Sciatic nerve (tissue), 2 donors: Measurements from ENCODE around the gene DIP2A. TPM values are rescaled to one million over a fixed set of nuclear protein-coding genes. Genes with fewer than 3 reads are reported as not detected.

Experiments
- ATAC-seq: fragments of 200-7000 bp; cut with Tn5 transposase; one replicate; pipeline ENCODE4 v1.9.1; 2020; ENCODE audit warnings: mild to moderate bottlenecking, moderate library complexity
- DNase-seq: peaks from one replicate; pipeline ENCODE4 v3.0.0-alpha.2; 2020; ENCODE audit warnings: low spot score
- intact Hi-C: fragments of 100-400 bp; cut with DNase I; formaldehyde crosslinking; loops from one replicate; pipeline ENCODE4 v1.14.2; 2022
- total RNA-seq: library from RNA; stranded (reverse); fragmentation: NEBNext Ultra II Directional; extraction: Animal tissue kit (Norgen Biotek cat#: 25700); gene quantifications from one replicate; pipeline ENCODE4 v1.2.1, GENCODE V29; 2021
- donor health status: DM: no; HTN: no; CAD: no.
- donor health status: DM: no; HTN: no; CAD: no.

Gene DIP2A
- total RNA-seq, 1 donor from 2014 or later, result 73.7 TPM

DNA sequence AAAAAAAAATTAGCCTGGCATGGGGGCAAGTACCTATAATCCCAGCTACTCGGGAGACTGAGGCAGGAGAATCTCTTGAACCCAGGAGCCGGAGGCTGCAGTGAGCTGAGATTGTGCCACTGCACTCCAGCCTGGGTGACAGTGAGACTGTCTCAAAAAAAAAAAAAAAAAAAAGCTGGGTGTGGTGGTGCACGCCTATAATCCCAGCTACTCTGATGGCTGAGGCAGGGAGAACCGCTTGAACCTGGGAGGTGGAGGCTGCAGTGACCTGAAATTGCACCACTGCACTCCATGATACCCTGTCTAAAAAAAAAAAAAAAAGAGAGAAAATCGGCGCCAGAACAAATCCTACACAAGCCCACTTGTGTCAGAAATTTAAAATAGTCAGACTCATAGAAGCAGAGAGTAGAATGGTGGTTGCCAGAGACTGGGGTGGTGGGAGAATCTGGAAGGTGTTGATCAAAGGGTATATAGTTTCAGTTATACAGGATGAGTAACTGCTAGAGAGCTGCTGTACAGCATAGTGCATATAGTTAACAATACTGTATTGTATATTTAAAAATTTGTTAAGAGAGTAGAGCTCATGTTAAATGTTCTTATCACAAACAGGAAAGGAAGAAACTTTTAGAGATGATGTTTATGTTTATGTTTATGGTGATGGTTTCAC, 9.6 kb downstream of the DIP2A start:
- intact Hi-C loops, result no loop called here
- DNase-seq (no peak), ATAC-seq (no peak)

DNA sequence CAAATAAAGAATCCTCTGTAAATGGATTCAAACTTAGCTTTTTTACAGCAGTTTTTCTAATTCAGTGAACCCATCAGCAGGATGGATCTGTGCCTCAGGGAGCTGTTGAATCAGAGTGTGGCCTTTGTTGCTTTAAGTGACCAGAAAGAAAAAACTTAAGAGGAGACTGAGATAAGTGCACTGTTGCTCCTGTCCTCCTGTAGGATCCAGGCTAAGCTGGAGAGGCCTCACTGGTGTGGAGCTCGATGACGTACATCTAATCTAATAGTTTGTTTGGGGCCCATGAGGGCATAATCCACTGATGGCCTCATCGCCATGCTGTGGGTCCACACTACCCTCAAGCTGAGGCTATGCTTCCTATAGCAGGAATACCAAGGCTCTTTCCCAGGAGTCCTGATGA, 10.6 kb downstream of the DIP2A start:
- no peak for ATAC-seq
- no peak for DNase-seq
- intact Hi-C loops, result no loop called here

DNA sequence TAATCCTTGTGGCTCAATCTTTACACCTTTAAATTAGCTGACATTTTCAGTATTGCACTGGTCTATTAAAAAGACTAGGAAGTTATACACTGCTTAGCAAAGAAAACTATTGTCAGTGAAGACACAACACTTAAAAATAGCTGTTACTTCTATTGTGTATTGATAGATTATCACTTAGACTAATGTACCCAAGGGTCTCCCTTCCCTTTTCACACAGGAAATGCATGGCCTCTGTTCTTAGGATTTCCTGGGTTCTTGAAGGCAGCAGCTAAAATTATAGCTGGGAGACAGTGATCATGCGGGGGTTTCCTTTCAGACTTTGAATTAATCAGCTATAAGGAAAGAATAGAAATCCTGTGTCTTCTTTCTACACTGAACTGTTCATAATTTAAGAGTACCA, 12.8 kb downstream of the DIP2A start:
- intact Hi-C loops, result no loop called here
- ATAC-seq (peak; percentile 53), DNase-seq (no peak)

DNA sequence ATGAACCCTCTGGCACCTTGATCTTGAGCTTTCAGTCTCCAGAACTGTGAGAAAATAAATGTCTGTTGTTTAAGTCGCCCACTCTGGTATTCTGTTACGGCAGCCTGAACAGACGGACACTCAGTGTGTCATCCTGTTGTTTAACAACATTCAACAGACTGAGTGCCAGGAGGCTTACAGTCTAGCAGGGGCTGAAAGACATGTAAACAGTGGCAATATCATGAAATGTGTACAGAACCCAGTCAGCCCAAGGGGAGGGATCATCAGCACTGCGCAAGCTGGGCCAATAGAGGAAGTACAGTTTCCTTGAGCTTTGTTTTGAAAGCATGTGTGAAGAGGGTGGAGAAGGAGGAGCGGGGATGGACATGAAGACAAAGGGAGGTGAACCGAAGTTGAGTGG, 13.6 kb downstream of the DIP2A start:
- DNase-seq, result no peak
- intact Hi-C loops, result no loop called here
- ATAC-seq, result peak; percentile 62

DNA sequence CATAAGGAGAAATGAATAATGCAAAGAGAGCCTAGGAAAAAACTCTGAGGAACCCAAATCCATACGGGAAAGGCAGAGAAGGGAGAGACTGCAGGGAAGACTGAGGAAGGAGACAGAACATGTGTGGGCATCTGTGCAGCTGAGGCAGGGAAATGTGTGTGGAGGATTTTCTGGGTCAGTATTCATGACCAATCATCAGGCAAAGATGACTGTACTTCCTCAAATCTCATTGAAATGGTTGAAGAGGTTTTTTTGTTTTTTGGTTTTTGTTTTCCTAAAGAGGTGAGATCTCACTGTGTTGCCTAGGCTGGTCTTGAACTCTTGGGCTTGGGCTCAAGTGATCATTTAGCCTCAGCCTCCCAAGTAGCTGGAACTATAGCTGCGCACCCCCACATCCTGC, 15.7 kb downstream of the DIP2A start:
- intact Hi-C loops, result no loop called here

DNA sequence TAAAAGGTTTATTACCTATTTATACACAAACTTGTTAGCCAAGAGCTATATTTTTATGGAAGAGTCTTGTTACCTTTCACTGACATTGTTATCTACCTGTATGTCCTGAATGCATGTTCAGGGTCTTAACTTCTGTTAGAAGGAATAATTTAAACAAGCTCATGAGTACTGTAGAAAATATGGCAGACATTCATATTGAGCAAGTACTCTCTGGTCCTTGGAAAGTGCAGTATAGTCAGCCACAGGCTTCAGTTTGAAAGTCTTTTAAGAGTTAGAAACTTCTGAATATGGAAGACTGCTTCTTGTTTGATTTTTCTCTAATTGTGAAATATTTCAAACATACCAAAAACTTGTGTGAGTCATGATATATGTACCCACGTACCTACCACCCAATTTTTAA, 16.6 kb downstream of the DIP2A start:
- intact Hi-C loops, result no loop called here

More for the DNA sequence above, 15.7 kb downstream of the DIP2A start:
- no peak for ATAC-seq
- DNase-seq, result no peak

DNA sequence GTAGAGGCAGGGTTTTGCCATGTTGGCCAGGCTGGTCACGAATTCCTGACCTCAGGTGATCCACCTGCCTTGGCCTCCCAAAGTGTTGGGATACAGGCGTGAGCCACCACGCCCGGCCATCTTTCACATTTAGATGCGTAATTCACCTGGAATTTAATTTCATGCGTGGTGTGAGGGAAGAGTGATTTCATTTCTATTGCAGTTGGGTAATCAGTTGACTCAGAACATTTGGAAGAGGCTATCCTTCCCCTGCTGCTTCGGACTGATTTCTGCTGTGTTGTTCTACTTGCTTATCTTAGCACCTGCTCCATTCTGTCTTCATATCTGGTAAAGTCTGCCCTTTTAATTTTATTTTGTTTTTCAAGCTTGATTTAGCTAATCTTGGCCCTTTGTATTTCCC, 19.1 kb downstream of the DIP2A start:
- no peak for ATAC-seq

More for the DNA sequence above, 16.6 kb downstream of the DIP2A start:
- DNase-seq, result no peak
- ATAC-seq, result no peak

DNA sequence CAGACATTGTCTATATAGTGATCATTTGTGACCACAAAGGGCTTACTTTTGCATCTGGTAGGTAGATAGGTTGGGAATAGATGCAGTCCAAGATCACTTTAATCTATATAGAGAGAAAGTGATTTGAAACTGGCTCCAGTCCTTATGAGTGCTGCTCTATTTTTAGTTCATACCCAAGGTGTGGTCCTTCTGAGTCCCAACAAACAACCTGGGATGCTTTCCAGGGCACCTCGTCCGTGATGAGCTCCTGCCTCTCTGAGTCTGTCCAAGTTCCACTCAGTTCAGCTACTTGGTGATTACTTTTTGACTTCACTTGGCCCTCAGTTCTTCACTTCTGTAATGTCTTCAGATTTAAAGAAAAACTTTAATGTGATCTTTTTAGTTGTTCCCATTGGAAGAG, 20.2 kb downstream of the DIP2A start:
- no peak for ATAC-seq
- intact Hi-C loops, result no loop called here

More for the DNA sequence above, 19.1 kb downstream of the DIP2A start:
- DNase-seq, result no peak
- intact Hi-C loops, result no loop called here

DNA sequence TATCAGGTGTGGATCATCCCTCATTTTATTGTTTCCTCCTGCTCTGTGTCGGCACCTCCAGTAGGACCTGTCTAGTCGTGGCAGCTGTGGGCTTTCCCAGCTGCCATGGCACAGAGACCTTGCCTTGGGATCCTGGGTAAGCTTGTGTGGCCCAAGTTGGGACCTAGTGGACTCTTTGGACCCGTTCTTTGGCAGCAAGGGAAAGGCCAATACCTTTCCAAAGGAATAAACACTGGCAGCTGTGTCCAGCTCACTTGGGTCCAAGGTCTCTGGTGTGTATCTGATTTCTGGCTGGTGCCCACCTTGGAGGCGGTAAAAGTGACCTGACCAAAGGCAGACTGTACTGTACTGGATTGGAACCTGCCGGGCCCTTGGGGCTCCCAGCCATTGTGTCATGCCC, 21.8 kb downstream of the DIP2A start:
- DNase-seq (no peak), ATAC-seq (no peak)
- intact Hi-C loops, result no loop called here

More for the DNA sequence above, 20.2 kb downstream of the DIP2A start:
- DNase-seq, result no peak

DNA sequence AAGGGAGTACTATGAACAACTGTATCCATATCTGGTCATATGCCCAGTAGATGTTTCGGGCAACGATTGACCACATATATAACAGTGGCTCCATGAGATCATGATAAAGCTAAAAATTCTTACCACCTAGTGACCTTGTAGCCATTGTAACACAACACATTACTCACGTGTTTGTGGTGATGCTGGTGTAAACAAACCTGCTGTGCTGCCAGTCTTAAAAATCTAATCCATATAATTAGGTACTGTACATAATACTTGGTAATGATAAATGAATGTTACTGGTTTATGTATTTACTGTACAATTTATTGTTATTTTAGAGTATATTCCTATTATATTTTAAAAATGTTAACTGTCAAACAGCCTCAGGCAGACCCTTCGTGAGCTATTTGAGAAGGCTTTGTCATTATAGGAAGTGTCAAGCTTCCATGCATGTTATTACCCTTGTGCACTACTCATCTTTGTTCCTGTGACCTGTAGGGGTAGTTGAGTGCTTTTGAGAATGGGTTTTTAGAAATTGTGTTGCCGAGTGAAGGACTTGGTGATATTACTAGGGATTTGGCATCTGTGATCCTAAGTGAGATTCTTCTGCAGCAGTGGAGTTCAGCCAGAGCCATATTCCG, 23.6 kb downstream of the DIP2A start:
- ATAC-seq, result no peak
- intact Hi-C loops, result no loop called here
- no peak for DNase-seq

DNA sequence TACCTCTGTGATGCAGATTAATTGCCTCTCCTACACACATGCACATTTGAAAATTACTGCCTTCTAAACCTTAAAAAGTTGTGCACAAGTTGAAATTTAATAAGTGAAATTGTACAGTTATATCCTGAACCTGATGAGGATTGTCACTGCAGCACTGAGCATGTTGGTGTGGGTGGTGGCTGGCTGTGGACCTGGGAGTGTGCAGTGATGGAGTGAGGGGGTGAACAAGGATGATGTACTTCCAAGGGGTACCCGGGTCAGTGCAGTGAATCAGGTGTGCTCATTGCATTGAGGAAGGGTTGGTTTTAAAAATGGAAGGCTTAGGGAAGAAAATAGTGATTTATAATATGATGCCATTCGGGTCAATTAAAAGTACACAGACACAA, 24.1 kb downstream of the DIP2A start:
- intact Hi-C loops, result no loop called here
- no peak for ATAC-seq
- no peak for DNase-seq

DNA sequence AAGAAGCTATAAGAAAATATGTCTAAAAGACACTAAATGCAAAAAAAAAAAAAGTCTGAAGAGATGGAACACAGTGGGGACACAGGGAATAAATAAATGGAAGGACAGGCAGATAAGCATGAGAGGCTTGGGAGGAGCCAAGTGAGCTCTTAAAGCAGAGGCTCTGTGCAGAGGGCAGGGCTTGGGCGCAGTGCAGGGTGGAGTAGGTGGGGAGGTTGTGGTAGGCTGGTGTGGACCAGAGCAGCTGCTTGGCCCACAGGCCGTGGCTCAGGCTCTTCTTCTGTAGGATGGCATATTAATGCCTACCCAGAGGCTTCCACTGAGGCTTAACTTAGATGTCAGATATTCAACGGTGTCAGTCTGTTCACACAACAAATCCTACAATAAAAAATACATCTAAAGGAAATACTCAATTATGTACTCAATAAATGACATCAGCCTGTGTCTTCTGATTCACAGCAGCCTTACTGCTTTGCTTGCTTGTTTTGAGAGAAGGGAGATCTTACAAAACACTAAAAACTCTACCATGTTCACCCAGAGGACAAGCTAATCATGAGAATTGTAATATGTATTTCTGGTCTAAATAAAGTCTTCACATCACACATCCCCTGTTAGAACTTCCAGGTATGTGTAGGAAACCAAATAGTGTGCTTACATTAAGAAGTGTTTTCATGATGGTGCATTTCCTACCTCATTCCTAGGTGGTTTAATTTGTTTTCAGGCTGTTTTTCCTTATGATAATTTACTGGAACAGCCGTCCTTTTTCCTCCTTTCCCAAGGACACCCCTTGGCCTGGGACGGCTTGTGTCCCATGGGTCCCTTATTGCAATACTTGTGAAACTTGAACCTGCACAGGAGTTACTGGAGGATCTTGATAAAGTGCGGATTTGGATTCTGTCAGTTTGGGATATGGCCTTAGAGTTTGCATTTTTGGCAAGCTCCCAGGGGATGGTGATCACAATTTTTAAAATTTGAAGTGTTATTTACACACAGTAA, 24.9 kb downstream of the DIP2A start:
- ATAC-seq (no peak), DNase-seq (no peak)

DNA sequence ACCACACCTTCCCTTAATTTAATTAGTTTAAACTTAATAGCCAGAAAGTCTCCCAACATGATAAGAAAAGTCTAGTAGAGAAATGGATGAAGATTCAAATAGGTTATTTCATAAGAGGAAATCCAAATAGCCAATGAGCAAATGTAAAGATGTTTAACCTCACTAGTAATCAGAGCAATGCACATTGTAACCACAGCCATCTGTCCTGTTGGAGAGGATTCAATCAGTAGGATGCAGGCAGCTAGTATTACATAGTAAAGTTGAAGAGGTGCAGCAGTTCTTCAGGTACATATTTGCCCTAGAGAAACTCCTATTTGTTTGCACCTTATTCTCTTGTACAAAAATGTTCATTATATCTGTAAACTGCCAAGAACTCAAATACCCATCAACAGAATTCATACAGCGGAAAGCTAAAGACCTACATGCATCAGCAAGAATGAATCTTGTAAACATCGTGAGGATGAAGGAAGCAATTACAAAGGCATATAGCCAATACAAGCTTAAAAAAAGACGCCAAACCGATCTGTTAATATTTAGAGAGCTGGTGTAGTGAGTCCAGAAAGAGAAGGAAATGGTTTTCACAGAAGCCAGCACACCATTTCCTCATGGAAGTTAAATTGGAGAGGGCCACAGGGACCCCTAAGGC, 27.9 kb downstream of the DIP2A start:
- DNase-seq, result no peak
- ATAC-seq, result no peak
- intact Hi-C loops, result no loop called here

More for the DNA sequence above, 24.9 kb downstream of the DIP2A start:
- intact Hi-C loops, result no loop called here

DNA sequence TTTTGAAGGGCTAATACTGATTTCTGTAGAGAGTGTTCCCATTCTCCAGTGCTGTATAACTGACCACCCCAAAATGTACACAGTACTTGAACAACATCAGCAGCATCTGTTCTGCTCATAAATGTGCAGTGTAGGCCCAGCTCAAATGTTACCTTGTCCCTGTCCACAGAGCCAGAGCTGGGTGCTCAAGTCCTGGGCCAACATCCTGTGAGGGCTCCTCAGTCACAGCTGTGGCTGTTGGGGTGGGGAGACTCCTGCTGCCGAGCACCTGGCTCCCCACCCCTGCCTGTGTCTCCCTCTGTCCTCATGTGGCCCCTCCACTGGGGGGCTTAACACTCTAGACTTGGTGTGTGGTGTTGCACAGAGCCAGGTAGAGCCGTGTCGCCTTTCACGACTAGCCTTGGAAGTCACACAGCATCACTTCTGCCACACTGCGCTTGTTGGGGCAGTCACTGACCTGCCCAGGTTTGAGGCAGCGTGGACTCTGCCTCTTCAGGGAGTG, 30.5 kb downstream of the DIP2A start:
- no peak for ATAC-seq
- no peak for DNase-seq
- intact Hi-C loops, result no loop called here

DNA sequence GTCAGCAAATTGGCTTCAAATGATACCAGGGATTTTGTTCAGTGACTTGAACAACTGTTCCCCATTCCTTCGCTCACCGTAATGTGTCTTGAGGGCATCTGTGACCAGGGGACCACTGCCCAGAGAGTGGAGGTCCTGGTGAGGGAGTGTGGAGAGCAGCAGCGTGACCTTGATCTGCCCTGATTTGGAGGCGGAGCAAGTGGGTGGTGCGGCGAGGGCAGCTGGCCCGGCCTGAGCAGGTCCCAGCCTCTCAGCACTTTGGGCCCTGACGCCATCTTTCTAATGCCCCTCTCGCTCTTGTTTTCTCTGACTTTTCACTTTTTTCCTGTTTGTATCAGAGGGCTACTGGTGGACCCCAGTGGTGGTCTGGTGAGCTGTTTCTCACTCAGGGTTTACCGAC, 31.1 kb downstream of the DIP2A start:
- no peak for ATAC-seq
- intact Hi-C loops, result loop anchor here (5.0 kb wide), 1 partner anchor 1567 kb away; the partner anchor contains the start of gene ITGB2
- DNase-seq, result no peak

DNA sequence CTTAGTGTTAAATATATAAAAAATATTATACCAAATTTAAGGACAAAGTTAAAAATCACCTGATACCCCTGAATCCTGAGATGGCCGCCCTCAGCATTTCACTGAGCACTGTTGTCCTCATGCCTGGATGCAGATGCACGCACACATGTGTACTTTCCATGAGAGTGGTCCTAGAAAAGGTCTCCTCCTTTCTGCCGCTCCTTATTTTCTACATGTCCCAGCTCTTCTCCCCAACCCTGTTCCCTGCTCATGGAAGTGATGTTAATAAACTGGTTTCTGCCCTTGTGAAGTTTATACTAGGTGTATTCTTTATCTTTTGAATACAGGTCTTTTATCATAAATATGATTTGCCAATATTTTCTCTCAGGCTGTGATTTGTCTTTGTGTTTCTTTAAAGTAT, 32.9 kb downstream of the DIP2A start:
- intact Hi-C loops, result loop anchor here (5.0 kb wide), 1 partner anchor 1569 kb away; the partner anchor contains the start of gene ITGB2
- DNase-seq (no peak), ATAC-seq (no peak)

DNA sequence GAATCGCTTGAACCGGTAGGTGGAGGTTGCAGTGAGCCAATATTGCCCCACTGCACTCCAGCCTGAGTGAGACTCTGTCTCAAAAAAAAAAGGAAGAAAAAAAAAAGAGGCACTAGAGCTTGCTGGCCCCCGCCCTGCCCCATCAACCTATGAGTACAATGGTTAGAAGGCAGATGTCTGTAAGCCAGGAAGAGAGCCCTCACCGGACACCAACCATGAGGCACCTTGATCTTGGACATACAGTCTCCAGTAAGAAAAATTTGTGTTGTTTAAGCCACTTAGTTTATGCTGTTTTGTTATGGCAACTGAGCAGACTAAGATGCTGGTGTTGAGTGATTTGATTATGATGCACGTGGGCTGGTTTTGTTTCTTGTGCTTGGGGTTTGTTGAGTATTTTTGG, 34.2 kb downstream of the DIP2A start:
- ATAC-seq (no peak), DNase-seq (no peak)
- intact Hi-C loops, result loop anchor here (5.0 kb wide), 1 partner anchor 1571 kb away; the partner anchor contains the start of gene ITGB2

DNA sequence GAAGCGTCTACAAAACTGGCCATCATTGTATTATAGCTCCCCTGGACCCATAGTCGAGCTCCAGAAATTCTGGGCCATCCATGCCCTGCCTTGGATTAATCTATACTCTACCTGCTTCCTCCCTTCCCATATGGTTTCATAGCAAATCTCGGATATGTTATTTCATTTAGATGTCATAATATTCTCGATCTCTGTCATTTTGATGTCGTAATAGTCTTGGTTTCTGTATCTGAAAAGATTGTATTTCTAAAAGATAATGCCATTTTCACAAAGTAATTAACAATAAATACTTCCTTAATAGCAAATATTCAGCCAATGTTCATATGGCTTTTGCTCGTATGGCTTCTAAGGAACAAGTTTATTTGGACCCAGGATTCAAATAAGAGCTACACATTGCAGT, 35.1 kb downstream of the DIP2A start:
- ATAC-seq (no peak), DNase-seq (no peak)
- intact Hi-C loops, result loop anchor here (5.0 kb wide), 1 partner anchor 1572 kb away; the partner anchor contains the start of gene ITGB2
